NT2/D1 (cell line): ENCODE measurements around the gene DLX1.

Experiments
- SUZ12 ChIP-seq: IDR thresholded peaks from 2 replicates; pipeline ENCODE4 v1.6.1; 2011; ENCODE audit not compliant: insufficient read length, insufficient read depth; ENCODE audit errors: extremely low read depth
- YY1 ChIP-seq: IDR thresholded peaks from 2 replicates; pipeline ENCODE4 v1.6.1; 2011; ENCODE audit not compliant: insufficient read length, insufficient read depth
- ZNF274 ChIP-seq: IDR thresholded peaks from 2 replicates; pipeline ENCODE4 v1.6.1; 2011; ENCODE audit warnings: mild to moderate bottlenecking, low read depth, low read length

DNA sequence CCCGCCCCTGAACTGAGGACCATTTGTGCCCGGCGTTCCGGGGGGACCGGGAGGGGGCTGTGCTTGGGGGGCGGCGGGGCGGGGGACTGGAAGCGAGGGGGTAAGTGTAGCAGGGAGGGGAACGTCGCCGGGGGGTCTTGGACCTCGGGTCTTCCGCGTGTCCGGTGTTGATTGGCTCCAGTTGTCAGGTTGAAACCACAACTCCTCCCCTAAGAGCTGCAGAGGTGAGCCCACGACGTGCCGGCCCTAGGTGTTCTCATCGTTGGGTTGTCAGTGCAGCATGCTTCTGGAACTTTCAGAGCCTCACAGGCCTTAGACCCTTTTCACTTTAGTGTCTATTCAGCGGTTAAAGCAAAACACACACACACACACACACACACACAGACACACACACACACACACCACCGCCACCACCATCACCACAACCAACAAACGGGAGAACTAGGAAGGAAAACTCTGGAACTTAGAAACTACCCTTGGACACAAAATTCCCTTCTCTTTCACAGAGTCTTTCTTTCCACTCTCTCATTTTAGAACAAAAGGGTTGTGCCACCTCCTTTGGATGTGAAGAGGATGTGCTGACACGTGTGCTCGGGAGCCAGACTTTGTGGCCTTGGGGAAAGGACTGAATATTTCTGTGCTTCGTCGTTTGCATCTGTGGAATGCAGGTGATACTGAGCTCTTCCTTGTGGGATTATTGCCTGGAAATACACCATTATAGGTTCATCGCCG is 24.1 kb downstream of the DLX1 start:
- no peak for TF ChIP-seq YY1
- TF ChIP-seq ZNF274: no peak
- no peak for TF ChIP-seq SUZ12
